ENCODE results near the gene LEMD2.

GRCh38 chr6:33779895-33780294 lies 9.0 kb downstream of the LEMD2 start:
- TF ChIP-seq CTCF (conservative IDR thresholded peaks at IDR 0.05 in 1 of 2, IDR thresholded peaks at IDR 0.05 in 1 of 2; ENCODE audit: extremely low read depth in 1 of 2, insufficient read depth in 1 of 2, low read depth in 1 of 2, low read length in 2 of 2) (no peak), EZH2 (IDR thresholded peaks at IDR 0.05; ENCODE audit: borderline replicate concordance, low read length) (no peak)

All from mammary epithelial cell (primary cell).